ENCODE results near the gene SYTL2. TPM values are rescaled to one million over a fixed set of nuclear protein-coding genes. Genes with fewer than 3 reads are reported as not detected.
"Not testable (repeated sequence)": the region's sequence is repeated elsewhere in the genome, so short reads cannot be mapped to it uniquely, and the experiment has no call there.

SYTL2 gene, protein sequence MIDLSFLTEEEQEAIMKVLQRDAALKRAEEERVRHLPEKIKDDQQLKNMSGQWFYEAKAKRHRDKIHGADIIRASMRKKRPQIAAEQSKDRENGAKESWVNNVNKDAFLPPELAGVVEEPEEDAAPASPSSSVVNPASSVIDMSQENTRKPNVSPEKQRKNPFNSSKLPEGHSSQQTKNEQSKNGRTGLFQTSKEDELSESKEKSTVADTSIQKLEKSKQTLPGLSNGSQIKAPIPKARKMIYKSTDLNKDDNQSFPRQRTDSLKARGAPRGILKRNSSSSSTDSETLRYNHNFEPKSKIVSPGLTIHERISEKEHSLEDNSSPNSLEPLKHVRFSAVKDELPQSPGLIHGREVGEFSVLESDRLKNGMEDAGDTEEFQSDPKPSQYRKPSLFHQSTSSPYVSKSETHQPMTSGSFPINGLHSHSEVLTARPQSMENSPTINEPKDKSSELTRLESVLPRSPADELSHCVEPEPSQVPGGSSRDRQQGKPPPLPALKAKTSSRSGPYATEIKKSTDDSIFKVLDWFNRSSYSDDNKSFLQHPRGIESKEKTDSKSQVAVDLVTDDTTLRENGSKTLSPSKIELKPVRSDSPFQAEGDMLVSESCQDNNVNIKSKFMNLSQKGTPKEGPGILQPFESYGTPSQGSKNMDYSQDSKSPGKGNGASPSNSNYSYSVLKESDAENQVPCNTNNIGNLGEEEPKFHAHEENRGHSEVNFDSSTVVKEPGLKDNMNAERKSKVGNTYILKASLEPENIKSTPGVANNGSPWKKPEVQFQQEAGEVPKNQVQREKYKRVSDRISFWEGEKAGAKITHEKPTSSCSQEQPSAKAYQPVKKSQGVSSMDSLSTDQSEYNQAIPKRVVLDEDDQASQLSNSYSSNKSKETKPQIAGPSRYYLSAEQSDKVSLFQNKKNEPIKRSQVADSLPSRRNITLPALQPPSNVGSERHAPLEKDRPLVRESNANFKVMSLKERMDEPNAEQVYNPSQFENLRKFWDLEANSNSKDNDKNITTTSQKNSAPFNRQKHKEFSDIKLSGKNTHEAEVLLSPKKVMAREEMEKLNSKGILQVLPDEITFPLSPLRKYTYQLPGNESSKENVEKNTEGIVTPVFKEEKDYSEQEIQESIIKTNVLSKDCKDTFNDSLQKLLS (N-terminal part only)
- 19.4 and 19.9 TPM in 2 replicates for total RNA-seq

GRCh38 chr11:85810871-85811611, at the start of gene SYTL2:
Gene SYTL2 (minus strand): TSS chr11:85811141. CDS start chr11:85757725, 53,416 bp downstream.
- TF ChIP-seq CTCF (IDR thresholded peaks at IDR 0.05; ENCODE audit: extremely low read depth, low read depth, low read length), result no peak
- Histone ChIP-seq H3K27me3 (ENCODE audit: insufficient read depth, low read length) (peaks cover 3% of the 10 kb centered on the region), H4K20me1 (ENCODE audit: insufficient read depth, low read length) (peaks cover 4% of the 10 kb centered on the region), H2AFZ (ENCODE audit: low read length) (peak within 1 kb of the TSS; percentile 86), H3K9me3 (ENCODE audit: low read depth, low read length) (no peaks in the 10 kb centered on the region), H3K4me2 (ENCODE audit: insufficient read depth, low read length) (peak within 1 kb of the TSS; percentile 92), H3K4me1 (ENCODE audit: insufficient read depth, low read length) (peaks cover 35% of the 10 kb centered on the region), H3K4me3 (ENCODE audit: insufficient read depth, low read length) (peak within 1 kb of the TSS; percentile 76), H3K79me2 (ENCODE audit: insufficient read depth, low read length) (no peaks in the 10 kb centered on the region), H3K27ac (ENCODE audit: low read depth, low read length) (no peak within 1 kb of the TSS), H3K36me3 (ENCODE audit: insufficient read depth, low read length) (no peaks in the 10 kb centered on the region)
- peak; percentile 92 for DNase-seq (ENCODE audit: insufficient read length, low spot score, missing footprints)

DNA sequence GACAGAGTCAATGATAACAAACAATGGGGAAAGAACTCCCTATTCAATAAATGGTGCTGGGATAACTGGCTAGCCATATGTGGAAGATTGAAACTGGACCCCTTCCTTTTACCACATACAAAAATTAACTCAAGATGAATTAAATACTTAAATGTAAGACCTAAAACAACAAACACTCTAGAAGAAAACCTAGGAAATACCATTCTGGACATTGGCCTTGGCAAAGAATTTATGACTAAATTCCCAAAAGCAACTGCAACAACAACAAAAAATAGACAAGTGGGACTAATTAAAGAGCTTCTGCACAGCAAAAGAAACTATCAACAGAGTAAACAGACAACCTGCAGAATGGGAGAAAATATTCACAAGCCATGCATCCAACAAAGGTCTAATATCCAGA, 48.6 kb upstream of the SYTL2 start:
- not testable (repeated sequence) for H3K4me2 ChIP-seq (ENCODE audit: insufficient read depth, low read length); H4K20me1 ChIP-seq (ENCODE audit: insufficient read depth, low read length); H3K4me3 ChIP-seq (ENCODE audit: insufficient read depth, low read length); H3K79me2 ChIP-seq (ENCODE audit: insufficient read depth, low read length); H3K27me3 ChIP-seq (ENCODE audit: insufficient read depth, low read length); H3K4me1 ChIP-seq (ENCODE audit: insufficient read depth, low read length); H3K9me3 ChIP-seq (ENCODE audit: low read depth, low read length); H3K36me3 ChIP-seq (ENCODE audit: insufficient read depth, low read length); DNase-seq (ENCODE audit: insufficient read length, low spot score, missing footprints); H2AFZ ChIP-seq (ENCODE audit: low read length); H3K27ac ChIP-seq (ENCODE audit: low read depth, low read length)

- TF ChIP-seq CTCF (IDR thresholded peaks at IDR 0.05; ENCODE audit: extremely low read depth, low read depth, low read length), result no peak
- Histone ChIP-seq H3K27ac (ENCODE audit: low read depth, low read length) (no peak overlapping the region), H3K4me1 (ENCODE audit: insufficient read depth, low read length) (peaks cover 5% of the 10 kb centered on the region), H3K9me3 (ENCODE audit: low read depth, low read length) (no peaks in the 10 kb centered on the region), H4K20me1 (ENCODE audit: insufficient read depth, low read length) (no peaks in the 10 kb centered on the region), H3K36me3 (ENCODE audit: insufficient read depth, low read length) (no peaks in the 10 kb centered on the region), H3K4me2 (ENCODE audit: insufficient read depth, low read length) (no peak overlapping the region), H3K79me2 (ENCODE audit: insufficient read depth, low read length) (no peaks in the 10 kb centered on the region), H3K27me3 (ENCODE audit: insufficient read depth, low read length) (no peaks in the 10 kb centered on the region), H2AFZ (ENCODE audit: low read length) (no peak overlapping the region), H3K4me3 (ENCODE audit: insufficient read depth, low read length) (no peak overlapping the region)
- DNase-seq (ENCODE audit: insufficient read length, low spot score, missing footprints), result no peak
These were observed 46.2 kb upstream of the SYTL2 start for GRCh38 chr11:85857098-85857497.

DNA sequence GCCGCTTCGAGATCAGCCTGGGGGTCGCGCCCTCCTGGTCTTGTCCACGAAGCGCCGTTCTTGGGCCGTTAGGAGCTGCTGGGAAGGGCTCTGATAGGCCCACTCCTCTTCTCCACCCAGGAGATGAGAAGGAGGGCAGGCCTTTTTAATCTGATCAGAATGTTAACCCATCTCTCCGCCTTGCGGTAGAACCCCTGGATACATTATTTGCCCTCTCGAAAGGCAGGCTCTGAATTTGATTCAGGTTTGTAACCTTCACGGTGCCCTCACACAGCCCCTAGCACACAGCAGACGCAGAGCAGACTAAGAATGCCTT, 44.4 kb upstream of the SYTL2 start, which contains the start of gene CCDC83:
CCDC83 (plus strand) TSS at position 43 of the 316 bp plus-strand sequence. CDS start 9,741 bp downstream, outside the sequence.
- H3K27ac ChIP-seq (ENCODE audit: low read depth, low read length), result peak within 1 kb of the TSS; percentile 71
- DNase-seq (ENCODE audit: insufficient read length, low spot score, missing footprints), result no peak
- no peak for TF ChIP-seq CTCF (IDR thresholded peaks at IDR 0.05; ENCODE audit: extremely low read depth, low read depth, low read length)

More for the DNA sequence above, 44.4 kb upstream of the SYTL2 start, which contains the start of gene CCDC83:
- H3K36me3 ChIP-seq (ENCODE audit: insufficient read depth, low read length), result no peaks in the 10 kb centered on the region
- H2AFZ ChIP-seq (ENCODE audit: low read length), result peak within 1 kb of the TSS; percentile 99
- H3K4me1 ChIP-seq (ENCODE audit: insufficient read depth, low read length), result peaks cover 5% of the 10 kb centered on the region
- H3K9me3 ChIP-seq (ENCODE audit: low read depth, low read length), result no peaks in the 10 kb centered on the region
- no peaks in the 10 kb centered on the region for H3K79me2 ChIP-seq (ENCODE audit: insufficient read depth, low read length)
- H3K4me2 ChIP-seq (ENCODE audit: insufficient read depth, low read length), result peak within 1 kb of the TSS; percentile 89
- H3K27me3 ChIP-seq (ENCODE audit: insufficient read depth, low read length), result no peaks in the 10 kb centered on the region
- H3K4me3 ChIP-seq (ENCODE audit: insufficient read depth, low read length), result peak within 1 kb of the TSS; percentile 92
- H4K20me1 ChIP-seq (ENCODE audit: insufficient read depth, low read length), result no peaks in the 10 kb centered on the region
